Neuronal stem cell (in vitro differentiated cells): ENCODE data around the gene KCNH2.

Experiments used
- DNase-seq: peaks from one replicate; pipeline ENCODE4 v3.0.0-alpha.2; 2013; ENCODE audit warnings: low spot score
- H2AFZ ChIP-seq: one replicate; pipeline ENCODE4 v1.6.1; 2013; ENCODE audit warnings: mild to moderate bottlenecking, low read length, inconsistent platforms
- H2AK5ac ChIP-seq: 2 replicates; pipeline ENCODE4 v1.6.1; 2013; ENCODE audit warnings: low read depth, mild to moderate bottlenecking, inconsistent platforms, low read length, moderate library complexity, mixed read lengths
- H2BK120ac ChIP-seq: 2 replicates; pipeline ENCODE4 v1.6.1; 2013; ENCODE audit warnings: low read depth, mild to moderate bottlenecking, inconsistent platforms, low read length, moderate library complexity, mixed read lengths
- H2BK12ac ChIP-seq: one replicate; pipeline ENCODE4 v1.6.1; 2013; ENCODE audit warnings: low read length, inconsistent platforms
- H2BK15ac ChIP-seq: 2 replicates; pipeline ENCODE4 v1.6.1; 2013; ENCODE audit warnings: mild to moderate bottlenecking, low read length, inconsistent platforms, mixed read lengths
- H2BK5ac ChIP-seq: one replicate; pipeline ENCODE4 v1.6.1; 2013; ENCODE audit warnings: inconsistent platforms, mild to moderate bottlenecking, low read length, moderate library complexity
- H3K14ac ChIP-seq: one replicate; pipeline ENCODE4 v1.6.1; 2013; ENCODE audit warnings: low read length, inconsistent platforms
- H3K18ac ChIP-seq: 2 replicates; pipeline ENCODE4 v1.6.1; 2013; ENCODE audit warnings: low read length, inconsistent platforms
- H3K23ac ChIP-seq: 2 replicates; pipeline ENCODE4 v1.6.1; 2013; ENCODE audit warnings: low read depth, mild to moderate bottlenecking, mixed read lengths, low read length, inconsistent platforms; ENCODE audit not compliant: poor library complexity
- H3K27ac ChIP-seq: replicated peaks from 3 replicates; pipeline ENCODE4 v1.5.1; 2013; ENCODE audit warnings: low read length, inconsistent platforms
- H3K27me3 ChIP-seq, 3 experiments: 2 replicates each; pipeline ENCODE4 v1.6.1; 2013; ENCODE audit warnings: low read length in 3 of 3, mild to moderate bottlenecking in 2 of 3, inconsistent platforms in 1 of 3, low read depth in 1 of 3, mixed read lengths in 1 of 3, moderate library complexity in 1 of 3; ENCODE audit not compliant: control insufficient read depth in 3 of 3, insufficient read depth in 3 of 3
- H3K36me3 ChIP-seq, 2 donors: replicated peaks in 1 of 2; 2 replicates each; pipeline ENCODE4 v1.6.1; 2013; ENCODE audit warnings: low read length in 2 of 2; ENCODE audit not compliant: control insufficient read depth in 2 of 2, insufficient read depth in 2 of 2
- H3K4ac ChIP-seq: 2 replicates; pipeline ENCODE4 v1.6.1; 2013; ENCODE audit warnings: inconsistent platforms, mild to moderate bottlenecking, low read length, moderate library complexity
- H3K4me1 ChIP-seq, 2 donors: 1 replicate in 1 of 2; 2 replicates in 1 of 2; pipeline ENCODE4 v1.6.1; 2013; ENCODE audit warnings: low read length in 2 of 2, low read depth in 1 of 2; ENCODE audit not compliant: control insufficient read depth in 2 of 2, insufficient read depth in 1 of 2
- H3K4me2 ChIP-seq: one replicate; pipeline ENCODE4 v1.6.1; 2013; ENCODE audit warnings: mild to moderate bottlenecking, low read length, inconsistent platforms; ENCODE audit not compliant: insufficient read depth, poor library complexity, severe bottlenecking
- H3K4me3 ChIP-seq, 2 donors: 2 replicates each; pipeline ENCODE4 v1.5.1; 2013; ENCODE audit warnings: low read length in 2 of 2, mild to moderate bottlenecking in 2 of 2, inconsistent platforms in 1 of 2, moderate library complexity in 1 of 2
- H3K79me1 ChIP-seq: one replicate; pipeline ENCODE4 v1.6.1; 2013; ENCODE audit warnings: low read depth, mild to moderate bottlenecking, inconsistent platforms, low read length, moderate library complexity
- H3K9ac ChIP-seq: one replicate; pipeline ENCODE4 v1.6.1; 2013; ENCODE audit warnings: mild to moderate bottlenecking, low read depth, low read length, inconsistent platforms; ENCODE audit not compliant: poor library complexity
- H3K9me3 ChIP-seq, 2 donors: replicated peaks in 1 of 2; 2 replicates each; pipeline versions ENCODE3 to v1.6.1; 2013; ENCODE audit warnings: low read length in 2 of 2, mild to moderate bottlenecking in 2 of 2, inconsistent platforms in 1 of 2, low read depth in 1 of 2, mixed read lengths in 1 of 2, moderate library complexity in 1 of 2; ENCODE audit not compliant: control insufficient read depth in 2 of 2, insufficient read depth in 1 of 2
- H4K8ac ChIP-seq: one replicate; pipeline ENCODE4 v1.6.1; 2013; ENCODE audit warnings: low read depth, mild to moderate bottlenecking, inconsistent platforms, low read length, moderate library complexity
- H4K91ac ChIP-seq: one replicate; pipeline ENCODE4 v1.6.1; 2013; ENCODE audit warnings: low read length, low read depth, mild to moderate bottlenecking, inconsistent platforms; ENCODE audit not compliant: poor library complexity
- WGBS, 2 donors: extraction: QIAGEN DNeasy Blood & Tissue Kit; methylation state at CpG; one replicate each; pipeline ENCODE4 v1.1.7; 2013; ENCODE audit warnings: missing lambda C conversion rate in 2 of 2, mixed read lengths in 1 of 2; ENCODE audit not compliant: insufficient read length in 2 of 2, insufficient replicate concordance in 1 of 2; ENCODE audit errors: extremely low coverage in 2 of 2; 5-methylcytosine and 5-hydroxymethylcytosine counted together

KCNH2 gene

DNA sequence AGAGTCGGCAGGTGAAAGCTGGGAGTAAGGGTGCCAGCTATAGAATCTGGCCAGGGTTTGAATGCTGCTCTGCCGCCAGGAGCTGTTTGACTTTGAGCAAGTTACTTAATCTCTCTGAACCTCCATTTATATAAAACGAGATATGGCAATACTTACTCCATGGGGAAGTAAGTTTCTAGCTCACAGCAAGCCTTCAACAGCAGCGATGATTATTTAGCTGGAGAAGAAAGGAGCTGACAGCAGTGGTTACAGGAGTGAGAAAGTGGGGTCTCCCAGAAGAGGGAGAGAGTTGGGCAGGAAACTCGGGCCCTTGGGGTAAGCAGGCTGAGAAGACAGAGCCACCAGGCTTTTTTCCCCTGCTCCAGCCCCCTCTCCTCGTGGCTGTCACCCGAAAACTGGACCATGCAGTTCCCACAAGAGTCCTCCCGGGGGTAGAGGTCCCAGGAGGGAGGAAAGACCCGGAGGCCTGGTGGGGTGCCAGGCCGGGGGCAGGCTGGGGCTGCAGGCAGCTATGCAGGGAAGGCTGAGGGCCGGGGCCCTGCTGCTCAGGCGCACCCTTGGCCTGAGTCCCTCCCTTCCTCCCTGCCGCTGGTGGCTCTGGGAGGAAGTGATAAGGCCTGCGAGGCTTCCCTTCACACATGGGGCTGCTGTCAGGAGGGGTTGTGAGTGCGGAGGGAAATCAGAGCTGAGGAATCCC lies 16.2 kb upstream of the KCNH2 start:
- peak overlapping the region; percentile 62 for H2BK5ac ChIP-seq
- no peak overlapping the region for H3K27ac ChIP-seq
- no peak overlapping the region for H3K18ac ChIP-seq
- peak overlapping the region; percentile 2 for H3K23ac ChIP-seq
- peak overlapping the region; percentile 93 for H2AK5ac ChIP-seq
- no peak overlapping the region for H4K91ac ChIP-seq
- H3K4me3 ChIP-seq = peak overlapping the region in 1 of 2 donors; percentile 29
- peak overlapping the region; percentile 55 for H2BK15ac ChIP-seq
- no peak overlapping the region for H3K9ac ChIP-seq
- DNase-seq = no peak
- H2BK120ac ChIP-seq = no peak overlapping the region
- H3K4ac ChIP-seq = no peak overlapping the region
- H3K9me3 ChIP-seq = peaks cover 5 to 18% of the 10 kb centered on the region in 2 donors
- no peak overlapping the region for H4K8ac ChIP-seq
- H3K4me1 ChIP-seq = peaks cover 15 to 29% of the 10 kb centered on the region in 2 donors
- no peaks in the 10 kb centered on the region for H3K36me3 ChIP-seq
- no peak overlapping the region for H3K14ac ChIP-seq
- peak overlapping the region; percentile 76 for H2AFZ ChIP-seq
- no CpG with 5 or more reads among the region's 15 CpGs for WGBS, 2 donors
- no peaks in the 10 kb centered on the region for H3K27me3 ChIP-seq
- no peak overlapping the region for H3K4me2 ChIP-seq
- no peaks in the 10 kb centered on the region for H3K79me1 ChIP-seq
- H2BK12ac ChIP-seq = no peak overlapping the region

DNA sequence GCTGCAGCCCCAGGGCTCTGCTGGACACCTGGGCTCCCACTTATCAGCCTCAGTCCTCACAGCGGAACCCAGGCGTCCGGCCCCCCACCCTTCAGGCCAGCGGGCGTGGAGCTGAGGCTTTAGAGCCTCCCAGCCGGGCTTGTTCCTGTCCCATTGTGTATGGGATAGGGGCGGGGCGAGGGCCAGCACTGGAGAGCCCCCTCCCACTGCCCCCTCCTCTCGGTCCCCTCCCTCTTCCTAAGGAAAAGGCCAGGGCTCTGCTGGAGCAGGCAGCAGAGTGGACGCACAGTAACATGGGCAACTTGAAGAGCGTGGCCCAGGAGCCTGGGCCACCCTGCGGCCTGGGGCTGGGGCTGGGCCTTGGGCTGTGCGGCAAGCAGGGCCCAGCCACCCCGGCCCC lies 15.4 kb upstream of the KCNH2 start:
- peak overlapping the region; percentile 52 for H3K27ac ChIP-seq
- no peak overlapping the region for H3K14ac ChIP-seq
- H3K9me3 ChIP-seq = peaks cover 5 to 18% of the 10 kb centered on the region in 2 donors
- WGBS, 2 donors = no CpG with 5 or more reads among the region's 14 CpGs
- H3K9ac ChIP-seq = no peak overlapping the region
- H3K4me3 ChIP-seq = peak overlapping the region in 1 of 2 donors; percentile 29
- peak overlapping the region; percentile 2 for H2BK120ac ChIP-seq
- H3K36me3 ChIP-seq = no peaks in the 10 kb centered on the region
- H4K8ac ChIP-seq = no peak overlapping the region
- peak overlapping the region; percentile 62 for H2BK5ac ChIP-seq
- DNase-seq = no peak
- peak overlapping the region; percentile 46 for H2BK15ac ChIP-seq
- peak overlapping the region; percentile 93 for H2AK5ac ChIP-seq
- H3K79me1 ChIP-seq = no peaks in the 10 kb centered on the region
- H3K18ac ChIP-seq = peak overlapping the region; percentile 95
- H3K23ac ChIP-seq = no peak overlapping the region
- peak overlapping the region; percentile 76 for H2AFZ ChIP-seq
- H3K4me1 ChIP-seq = peaks cover 19 to 31% of the 10 kb centered on the region in 2 donors
- H3K27me3 ChIP-seq = no peaks in the 10 kb centered on the region
- H3K4ac ChIP-seq = peak overlapping the region; percentile 56
- H3K4me2 ChIP-seq = no peak overlapping the region
- peak overlapping the region; percentile 99 for H4K91ac ChIP-seq
- H2BK12ac ChIP-seq = no peak overlapping the region

DNA sequence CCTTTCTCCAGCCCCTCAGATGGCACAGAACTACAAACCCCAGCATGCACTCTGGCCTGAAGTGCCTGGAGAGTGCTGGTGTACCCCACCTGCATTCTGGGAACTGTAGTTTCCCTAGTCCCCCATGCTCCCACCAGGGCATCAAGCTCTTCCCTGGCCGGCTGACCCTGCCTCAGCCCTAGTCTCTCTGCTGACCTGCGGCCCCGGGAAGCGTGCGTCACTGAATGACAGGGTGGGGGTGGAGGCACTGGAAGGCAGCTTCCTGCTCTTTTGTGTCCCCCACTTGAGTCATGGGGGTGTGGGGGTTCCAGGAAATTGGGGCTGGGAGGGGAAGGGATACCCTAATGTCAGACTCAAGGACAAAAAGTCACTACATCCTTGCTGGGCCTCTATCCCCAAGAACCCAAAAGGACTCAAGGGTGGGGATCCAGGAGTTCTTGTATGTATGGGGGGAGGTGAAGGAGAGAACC lies 14.7 kb upstream of the KCNH2 start:
- H3K4me3 ChIP-seq = peak overlapping the region in 1 of 2 donors; percentile 2
- H3K4me1 ChIP-seq = peaks cover 22 to 31% of the 10 kb centered on the region in 2 donors
- H3K27me3 ChIP-seq = no peaks in the 10 kb centered on the region
- peak overlapping the region; percentile 95 for H3K18ac ChIP-seq
- peak overlapping the region; percentile 46 for H2BK15ac ChIP-seq
- H3K79me1 ChIP-seq = no peaks in the 10 kb centered on the region
- peak overlapping the region; percentile 2 for H2BK120ac ChIP-seq
- H3K9me3 ChIP-seq = peaks cover 5 to 18% of the 10 kb centered on the region in 2 donors
- H2BK5ac ChIP-seq = peak overlapping the region; percentile 62
- peak overlapping the region; percentile 93 for H2AK5ac ChIP-seq
- H3K14ac ChIP-seq = peak overlapping the region; percentile 78
- H3K27ac ChIP-seq = peak overlapping the region; percentile 52
- H4K91ac ChIP-seq = peak overlapping the region; percentile 99
- DNase-seq = peak; percentile 85
- H3K23ac ChIP-seq = no peak overlapping the region
- H3K4me2 ChIP-seq = no peak overlapping the region
- H3K4ac ChIP-seq = peak overlapping the region; percentile 56
- no peaks in the 10 kb centered on the region for H3K36me3 ChIP-seq
- peak overlapping the region; percentile 88 for H2BK12ac ChIP-seq
- H4K8ac ChIP-seq = no peak overlapping the region
- H2AFZ ChIP-seq = peak overlapping the region; percentile 76
- no peak overlapping the region for H3K9ac ChIP-seq
- no CpG with 5 or more reads among the region's 5 CpGs for WGBS, 2 donors

DNA sequence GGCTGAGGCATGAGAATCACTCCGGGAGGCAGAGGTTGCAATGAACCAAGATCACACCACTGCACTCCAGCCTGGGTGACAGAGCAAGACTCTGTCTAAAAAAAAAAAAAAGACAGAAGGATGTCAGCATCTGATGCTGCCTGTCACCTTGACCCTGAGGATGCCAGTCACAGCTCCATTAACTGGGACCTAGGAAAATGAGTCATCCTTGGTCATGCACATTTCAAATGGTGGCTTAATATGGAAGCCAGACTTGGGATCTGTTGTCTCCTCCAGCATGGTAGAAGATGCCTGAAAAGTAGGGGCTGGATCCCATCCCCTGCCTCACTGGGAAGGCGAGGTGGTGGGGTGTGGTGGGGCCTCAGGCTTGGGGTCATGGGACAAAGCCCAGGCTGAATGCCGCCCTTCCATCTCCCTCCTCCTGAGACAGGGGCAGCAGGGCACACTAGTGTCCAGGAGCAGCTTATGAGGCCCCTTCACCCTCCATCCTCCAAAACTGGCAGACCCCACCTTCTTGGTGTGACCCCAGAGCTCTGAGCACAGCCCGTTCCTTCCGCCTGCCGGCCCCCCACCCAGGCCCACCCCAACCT lies 14.0 kb upstream of the KCNH2 start:
- peak overlapping the region; percentile 31 for H2AFZ ChIP-seq
- no peak overlapping the region for H3K4me3 ChIP-seq
- H3K27ac ChIP-seq = no peak overlapping the region
- no peak overlapping the region for H4K8ac ChIP-seq
- no peaks in the 10 kb centered on the region for H3K36me3 ChIP-seq
- no peak overlapping the region for H3K14ac ChIP-seq
- WGBS, 2 donors = no CpG with 5 or more reads among the region's 6 CpGs
- H3K23ac ChIP-seq = no peak overlapping the region
- peak overlapping the region; percentile 60 for H2BK15ac ChIP-seq
- H3K9ac ChIP-seq = no peak overlapping the region
- no peak overlapping the region for H2BK5ac ChIP-seq
- H2BK12ac ChIP-seq = no peak overlapping the region
- peaks cover 22 to 31% of the 10 kb centered on the region in 2 donors for H3K4me1 ChIP-seq
- H2BK120ac ChIP-seq = no peak overlapping the region
- H3K9me3 ChIP-seq = peaks cover 5 to 18% of the 10 kb centered on the region in 2 donors
- H2AK5ac ChIP-seq = no peak overlapping the region
- H3K27me3 ChIP-seq = no peaks in the 10 kb centered on the region
- DNase-seq = no peak
- H4K91ac ChIP-seq = no peak overlapping the region
- H3K4ac ChIP-seq = no peak overlapping the region
- no peaks in the 10 kb centered on the region for H3K79me1 ChIP-seq
- no peak overlapping the region for H3K4me2 ChIP-seq
- H3K18ac ChIP-seq = peak overlapping the region; percentile 33
